Activated B cell treated with CpG ODN at 0.5 μM for 24 hours (primary cell): ENCODE data around the gene ITPR3. TPM values are rescaled to one million over a fixed set of nuclear protein-coding genes. Genes with fewer than 3 reads are reported as not detected.
A peak's percentile ranks its signal among the peaks of the same experiment; 100 is the strongest.

Experiments used
- ATAC-seq: fragments of 200-7000 bp; cut with Tn5 transposase; one replicate; pipeline ENCODE4 v1.10.0; 2021; ENCODE audit warnings: low read depth, mild to moderate bottlenecking, moderate library complexity
- CTCF ChIA-PET: fragments of 350-600 bp; sonication (Branson Sonifier 250); formaldehyde crosslinking; loops from one replicate; lab custom pipeline; 2021; ENCODE audit warnings: antibody characterized with exemption; lab: Charles Lee
- POLR2A ChIA-PET: fragments of 350-600 bp; sonication (Branson Sonifier 250); formaldehyde crosslinking; loops from one replicate; lab custom pipeline; 2021; ENCODE audit warnings: antibody characterized with exemption; lab: Charles Lee
- DNase-seq: peaks from one replicate; pipeline ENCODE4 v3.0.0; 2022
- H3K27ac Mint-ChIP-seq: one replicate; pipeline ENCODE4 v1.8.0; 2020; ENCODE audit warnings: mixed read lengths
- H3K27me3 Mint-ChIP-seq: one replicate; pipeline ENCODE4 v1.8.0; 2021; ENCODE audit warnings: mixed read lengths
- H3K36me3 Mint-ChIP-seq: one replicate; pipeline ENCODE4 v1.8.0; 2021; ENCODE audit warnings: low read depth, mixed read lengths
- H3K4me1 Mint-ChIP-seq: one replicate; pipeline ENCODE4 v1.8.0; 2021; ENCODE audit warnings: mixed read lengths
- H3K4me3 Mint-ChIP-seq: one replicate; pipeline ENCODE4 v1.8.0; 2020; ENCODE audit warnings: mild to moderate bottlenecking, mixed read lengths
- H3K9me3 Mint-ChIP-seq: one replicate; pipeline ENCODE4 v1.8.0; 2020; ENCODE audit warnings: mixed read lengths
- intact Hi-C: fragments of 100-400 bp; cut with micrococcal nuclease; formaldehyde crosslinking; loops from one replicate; pipeline ENCODE4 v1.15.1; 2024
- total RNA-seq: library from RNA; stranded (reverse); gene quantifications from 2 replicates; pipeline ENCODE4 v1.2.3, GENCODE V29; 2022
- TF ChIP-seq, protein P1 (sequence below): fragments of 200-600 bp; IDR thresholded peaks from one replicate; pipeline ENCODE4 v1.8.0; 2022; ENCODE audit warnings: antibody characterized with exemption, mild to moderate bottlenecking

ITPR3 gene
- total RNA-seq, 1 donor from 2014 or later: 35.5 TPM

DNA sequence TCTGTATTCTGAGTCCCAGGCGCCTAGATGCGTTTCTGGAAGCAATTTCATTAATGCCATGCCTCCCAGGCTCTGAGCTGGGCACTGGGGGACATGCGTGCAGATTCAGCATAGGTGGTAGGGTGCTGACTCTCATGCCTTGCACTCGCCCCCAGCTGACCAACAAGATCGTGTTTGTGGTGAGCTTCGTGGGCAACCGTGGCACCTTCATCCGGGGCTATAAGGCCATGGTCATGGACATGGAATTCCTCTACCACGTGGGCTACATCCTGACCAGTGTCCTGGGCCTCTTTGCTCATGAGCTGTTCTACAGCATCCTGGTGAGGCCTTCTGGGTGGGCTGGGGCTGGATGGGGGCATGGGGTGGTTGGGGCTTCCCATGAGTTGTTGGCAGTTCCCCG, 68.8 kb downstream of the ITPR3 start:
- DNase-seq (no peak), ATAC-seq (no peak)
- TF ChIP-seq, protein P1, sequence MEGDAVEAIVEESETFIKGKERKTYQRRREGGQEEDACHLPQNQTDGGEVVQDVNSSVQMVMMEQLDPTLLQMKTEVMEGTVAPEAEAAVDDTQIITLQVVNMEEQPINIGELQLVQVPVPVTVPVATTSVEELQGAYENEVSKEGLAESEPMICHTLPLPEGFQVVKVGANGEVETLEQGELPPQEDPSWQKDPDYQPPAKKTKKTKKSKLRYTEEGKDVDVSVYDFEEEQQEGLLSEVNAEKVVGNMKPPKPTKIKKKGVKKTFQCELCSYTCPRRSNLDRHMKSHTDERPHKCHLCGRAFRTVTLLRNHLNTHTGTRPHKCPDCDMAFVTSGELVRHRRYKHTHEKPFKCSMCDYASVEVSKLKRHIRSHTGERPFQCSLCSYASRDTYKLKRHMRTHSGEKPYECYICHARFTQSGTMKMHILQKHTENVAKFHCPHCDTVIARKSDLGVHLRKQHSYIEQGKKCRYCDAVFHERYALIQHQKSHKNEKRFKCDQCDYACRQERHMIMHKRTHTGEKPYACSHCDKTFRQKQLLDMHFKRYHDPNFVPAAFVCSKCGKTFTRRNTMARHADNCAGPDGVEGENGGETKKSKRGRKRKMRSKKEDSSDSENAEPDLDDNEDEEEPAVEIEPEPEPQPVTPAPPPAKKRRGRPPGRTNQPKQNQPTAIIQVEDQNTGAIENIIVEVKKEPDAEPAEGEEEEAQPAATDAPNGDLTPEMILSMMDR: no peak
- intact Hi-C loops: no loop called here
- Mint-ChIP-seq H3K27ac (no peak overlapping the region), H3K9me3 (no peaks in the 10 kb centered on the region), H3K4me3 (no peak overlapping the region), H3K27me3 (no peaks in the 10 kb centered on the region), H3K36me3 (peaks cover 89% of the 10 kb centered on the region), H3K4me1 (peaks cover 32% of the 10 kb centered on the region)
- POLR2A ChIA-PET: interaction anchor here (0.9 kb wide), 1 partner anchor 21 kb away, joined by 3 read pairs; the partner anchor contains the start of gene UQCC2
- CTCF ChIA-PET: no interaction called here

DNA sequence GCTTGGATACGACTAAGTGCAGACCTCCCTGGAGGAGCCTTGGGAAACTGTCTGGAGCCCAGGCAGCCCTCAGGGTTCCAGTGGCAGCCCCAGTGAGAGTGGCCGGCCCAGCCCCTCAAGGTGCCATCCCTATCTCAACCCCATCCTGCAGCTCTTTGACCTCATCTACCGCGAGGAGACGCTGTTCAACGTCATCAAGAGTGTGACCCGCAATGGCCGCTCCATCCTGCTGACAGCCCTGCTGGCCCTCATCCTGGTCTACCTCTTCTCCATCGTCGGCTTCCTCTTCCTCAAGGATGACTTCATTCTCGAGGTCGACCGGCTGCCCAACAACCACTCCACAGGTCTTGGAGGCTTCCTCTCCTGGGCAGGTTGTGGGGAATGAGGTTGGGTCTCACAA, 69.6 kb downstream of the ITPR3 start:
- ATAC-seq: no peak
- H3K4me3 Mint-ChIP-seq: no peak overlapping the region
- H3K4me1 Mint-ChIP-seq: peaks cover 41% of the 10 kb centered on the region
- peaks cover 81% of the 10 kb centered on the region for H3K36me3 Mint-ChIP-seq
- intact Hi-C loops: no loop called here
- H3K27ac Mint-ChIP-seq: no peak overlapping the region
- H3K9me3 Mint-ChIP-seq: no peaks in the 10 kb centered on the region
- DNase-seq: no peak
- ChIA-PET POLR2A (interaction anchor here (0.6 to 0.9 kb wide), 2 partner anchors 20 to 852 kb away, joined by 3 to 6 read pairs; partner anchors contain the start of genes TAP2 and UQCC2), CTCF (interaction anchor here (0.8 kb wide), 1 partner anchor 10 kb away, joined by 3 read pairs; no protein-coding TSS in a partner anchor)
- TF ChIP-seq, protein P1: no peak
- no peaks in the 10 kb centered on the region for H3K27me3 Mint-ChIP-seq

DNA sequence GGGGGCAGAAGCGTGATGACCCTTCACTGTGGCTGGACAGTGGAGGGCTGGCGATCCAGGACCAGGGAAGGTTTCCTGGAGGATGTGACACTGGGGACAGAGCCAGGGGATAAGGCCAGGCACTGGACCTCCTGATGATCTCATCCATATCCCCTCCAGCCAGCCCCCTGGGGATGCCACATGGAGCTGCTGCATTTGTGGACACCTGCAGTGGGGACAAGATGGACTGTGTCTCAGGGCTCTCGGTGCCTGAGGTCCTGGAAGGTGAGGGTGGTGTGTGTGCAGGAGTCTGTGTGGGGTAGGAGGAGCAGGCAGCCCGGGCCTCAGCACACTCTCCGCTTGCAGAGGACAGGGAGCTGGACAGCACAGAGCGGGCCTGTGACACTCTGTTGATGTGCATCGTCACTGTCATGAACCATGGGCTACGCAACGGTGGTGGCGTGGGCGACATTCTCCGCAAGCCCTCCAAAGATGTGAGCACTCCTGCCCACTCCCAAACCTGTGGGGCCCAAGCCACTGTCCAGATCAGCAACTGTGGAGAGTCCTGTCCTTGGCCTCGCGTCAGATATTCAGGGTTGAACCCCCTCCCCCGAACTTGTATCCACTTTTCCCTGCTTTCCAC, 70.4 kb downstream of the ITPR3 start:
- ATAC-seq (no peak), DNase-seq (no peak)
- ChIA-PET CTCF (interaction anchor here (0.8 to 1.2 kb wide), 2 partner anchors 9 to 102 kb away, joined by 3 to 5 read pairs; no protein-coding TSS in a partner anchor), POLR2A (no interaction called here)
- TF ChIP-seq, protein P1: no peak
- no peaks in the 10 kb centered on the region for H3K27me3 Mint-ChIP-seq
- H3K27ac Mint-ChIP-seq: no peak overlapping the region
- H3K4me1 Mint-ChIP-seq: peaks cover 49% of the 10 kb centered on the region
- H3K4me3 Mint-ChIP-seq: no peak overlapping the region
- H3K36me3 Mint-ChIP-seq: peaks cover 76% of the 10 kb centered on the region
- intact Hi-C loops: loop anchor here (2.0 kb wide), 1 partner anchor 59 kb away; no protein-coding TSS in a partner anchor
- H3K9me3 Mint-ChIP-seq: no peaks in the 10 kb centered on the region

DNA sequence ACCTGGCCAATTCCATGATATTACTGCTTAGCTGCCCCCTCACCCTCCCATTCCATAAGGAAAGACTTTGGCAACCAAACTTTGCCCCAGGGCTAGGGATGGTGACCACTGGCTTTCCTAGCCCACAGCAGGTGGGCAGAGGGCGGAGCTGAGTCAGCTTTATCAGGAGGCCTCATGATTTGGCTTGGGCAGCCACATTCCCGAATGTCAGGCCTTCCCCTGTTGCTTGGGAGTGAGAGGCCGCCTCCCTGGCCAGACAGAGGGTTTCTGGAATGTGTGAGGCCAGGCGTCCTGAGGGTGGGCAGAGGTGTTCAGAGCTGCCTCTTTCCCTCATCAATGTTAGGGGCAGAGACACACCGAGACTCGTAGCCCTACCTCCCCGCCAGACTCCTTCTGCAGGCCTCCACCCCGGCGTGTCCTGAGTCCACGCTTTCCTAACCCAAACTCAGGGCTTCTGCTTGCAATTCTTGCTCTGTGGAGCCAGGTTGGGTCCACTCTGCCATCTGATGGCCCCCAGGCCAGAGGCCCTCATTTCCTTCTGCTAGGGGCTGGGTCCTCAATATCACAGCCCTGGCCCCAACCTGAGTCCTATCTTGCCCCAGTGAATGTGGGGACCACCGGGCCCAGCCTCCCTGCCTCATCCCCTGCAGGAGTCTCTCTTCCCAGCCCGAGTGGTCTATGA, 71.1 kb downstream of the ITPR3 start:
- no peak for DNase-seq
- TF ChIP-seq, protein P1: no peak
- Mint-ChIP-seq H3K4me1 (peaks cover 56% of the 10 kb centered on the region), H3K27ac (peak overlapping the region; percentile 88), H3K36me3 (peaks cover 70% of the 10 kb centered on the region), H3K27me3 (no peaks in the 10 kb centered on the region), H3K9me3 (no peaks in the 10 kb centered on the region), H3K4me3 (peak overlapping the region; percentile 26)
- ChIA-PET POLR2A (interaction anchor here (3.6 kb wide), 1 partner anchor 71 kb away, joined by 17 read pairs; the partner anchor contains the start of gene ITPR3), CTCF (interaction anchor here (0.8 to 1.2 kb wide), 2 partner anchors 8 to 102 kb away, joined by 3 to 5 read pairs; no protein-coding TSS in a partner anchor)
- intact Hi-C loops: loop anchor here (2.0 kb wide), 1 partner anchor 59 kb away; no protein-coding TSS in a partner anchor
- ATAC-seq: no peak

DNA sequence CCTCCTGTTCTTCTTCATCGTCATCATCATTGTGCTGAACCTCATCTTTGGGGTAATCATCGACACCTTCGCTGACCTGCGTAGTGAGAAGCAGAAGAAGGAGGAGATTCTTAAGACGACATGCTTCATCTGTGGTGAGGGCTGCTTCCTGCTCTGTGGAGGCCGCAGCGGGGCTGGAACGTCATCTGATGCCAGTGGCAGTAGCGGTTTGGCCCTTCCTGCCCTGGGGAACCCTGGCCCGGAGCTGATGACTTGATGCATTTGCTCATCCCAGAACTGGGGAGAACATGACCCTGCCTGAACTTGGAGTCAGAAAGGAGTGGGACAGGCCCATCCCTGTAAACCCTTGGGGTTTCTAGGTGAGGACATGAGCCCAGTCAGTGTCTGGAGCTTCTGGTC, 71.6 kb downstream of the ITPR3 start:
- DNase-seq (peak; percentile 64), ATAC-seq (peak; percentile 75)
- H3K9me3 Mint-ChIP-seq: no peaks in the 10 kb centered on the region
- H3K27ac Mint-ChIP-seq: peak overlapping the region; percentile 88
- H3K27me3 Mint-ChIP-seq: no peaks in the 10 kb centered on the region
- ChIA-PET POLR2A (interaction anchor here (0.5 to 3.6 kb wide), 3 partner anchors 19 to 351 kb away, joined by 3 to 17 read pairs (median 5); partner anchors contain the start of genes ITPR3 and UQCC2), CTCF (no interaction called here)
- peaks cover 70% of the 10 kb centered on the region for H3K36me3 Mint-ChIP-seq
- TF ChIP-seq, protein P1: no peak
- peaks cover 61% of the 10 kb centered on the region for H3K4me1 Mint-ChIP-seq
- intact Hi-C loops: loop anchor here (2.0 kb wide), 1 partner anchor 60 kb away; no protein-coding TSS in a partner anchor
- peak overlapping the region; percentile 26 for H3K4me3 Mint-ChIP-seq
